IMR-90 (cell line): ENCODE measurements around the gene SSR4. TPM values are rescaled to one million over a fixed set of nuclear protein-coding genes. Genes with fewer than 3 reads are reported as not detected.

Experiments
- ATAC-seq: fragments of 200-7000 bp; cut with Tn5 transposase; 2 replicates; pipeline ENCODE4 v1.9.1; 2020; ENCODE audit warnings: low read depth, mild to moderate bottlenecking, moderate library complexity
- BruUV-seq: library from RNA; stranded (reverse); fragments of 400-500 nt; replicated peaks from 2 replicates; lab custom pipeline; 2021; lab: Mats Ljungman, UMichigan
- CTCF ChIA-PET: fragments of 300-600 bp; formaldehyde crosslinking; extraction: SDS; loops from one replicate; lab custom pipeline; 2021; ENCODE audit warnings: antibody characterized with exemption; lab: Yijun Ruan, JAX
- POLR2A ChIA-PET: fragments of 300-600 bp; sonication (Branson Sonifier 250); formaldehyde crosslinking; loops from one replicate; lab custom pipeline; 2022; ENCODE audit warnings: antibody characterized with exemption; ENCODE audit not compliant: unreplicated experiment; lab: Charles Lee
- DNase-seq: peaks from one replicate; pipeline ENCODE4 v3.0.0; 2013
- H2AFZ ChIP-seq: replicated peaks from 2 replicates; pipeline ENCODE3; 2013; ENCODE audit warnings: low read length, mild to moderate bottlenecking; ENCODE audit not compliant: poor library complexity
- H2AK5ac ChIP-seq: 2 replicates; pipeline ENCODE4 v1.6.1; 2013; ENCODE audit warnings: low read depth, low read length, inconsistent platforms
- H2AK9ac ChIP-seq: replicated peaks from 2 replicates; pipeline ENCODE3; 2013; ENCODE audit warnings: mild to moderate bottlenecking, low read depth, low read length, moderate library complexity; ENCODE audit not compliant: poor library complexity
- H2BK120ac ChIP-seq: 2 replicates; pipeline ENCODE4 v1.6.1; 2013; ENCODE audit warnings: low read depth, low read length, inconsistent platforms
- H2BK15ac ChIP-seq: 3 replicates; pipeline ENCODE4 v1.6.1; 2013; ENCODE audit warnings: low read depth, low read length, inconsistent platforms
- H2BK20ac ChIP-seq: 2 replicates; pipeline ENCODE4 v1.6.1; 2013; ENCODE audit warnings: low read depth, mild to moderate bottlenecking, inconsistent platforms, low read length, moderate library complexity
- H2BK5ac ChIP-seq: 2 replicates; pipeline ENCODE4 v1.6.1; 2013; ENCODE audit warnings: mild to moderate bottlenecking, low read depth, low read length, inconsistent platforms; ENCODE audit not compliant: poor library complexity, severe bottlenecking
- H3K14ac ChIP-seq: replicated peaks from 2 replicates; pipeline ENCODE4 v1.6.1; 2013; ENCODE audit warnings: low read depth, low read length, inconsistent platforms
- H3K18ac ChIP-seq: 2 replicates; pipeline ENCODE4 v1.6.1; 2013; ENCODE audit warnings: low read depth, low read length, control low read depth
- H3K23ac ChIP-seq: 2 replicates; pipeline ENCODE4 v1.6.1; 2013; ENCODE audit warnings: low read depth, low read length, inconsistent platforms
- H3K27ac ChIP-seq: 2 replicates; pipeline ENCODE4 v1.5.1; 2013; ENCODE audit warnings: mild to moderate bottlenecking, control low read depth, low read length; ENCODE audit not compliant: insufficient read depth
- H3K27me3 ChIP-seq: 2 replicates; pipeline ENCODE4 v1.6.1; 2013; ENCODE audit warnings: low read length; ENCODE audit not compliant: control insufficient read depth, insufficient read depth
- H3K36me3 ChIP-seq: 2 replicates; pipeline ENCODE4 v1.6.1; 2013; ENCODE audit warnings: low read length, mixed read lengths; ENCODE audit not compliant: control insufficient read depth, insufficient read depth
- H3K4ac ChIP-seq: 2 replicates; pipeline ENCODE4 v1.6.1; 2013; ENCODE audit warnings: low read depth, low read length, inconsistent platforms
- H3K4me1 ChIP-seq: 2 replicates; pipeline ENCODE4 v1.6.1; 2013; ENCODE audit warnings: low read length, mixed read lengths; ENCODE audit not compliant: control insufficient read depth, insufficient read depth
- H3K4me2 ChIP-seq: 2 replicates; pipeline ENCODE4 v1.6.1; 2013; ENCODE audit warnings: low read depth, mild to moderate bottlenecking, control low read depth, low read length, moderate library complexity
- H3K4me3 ChIP-seq: 2 replicates; pipeline ENCODE4 v1.5.1; 2013; ENCODE audit warnings: low read depth, mild to moderate bottlenecking, control low read depth, low read length, moderate library complexity; ENCODE audit not compliant: insufficient read depth
- H3K56ac ChIP-seq: 2 replicates; pipeline ENCODE4 v1.6.1; 2013; ENCODE audit warnings: low read length, inconsistent platforms; ENCODE audit not compliant: insufficient read depth; ENCODE audit errors: extremely low read depth
- H3K79me1 ChIP-seq, 2 experiments: 2 replicates each; pipeline ENCODE4 v1.6.1; 2013; ENCODE audit warnings: low read length in 2 of 2, inconsistent platforms in 1 of 2, low read depth in 1 of 2
- H3K9ac ChIP-seq: 2 replicates; pipeline ENCODE4 v1.6.1; 2013; ENCODE audit warnings: low read depth, low read length, control low read depth
- H3K9me1 ChIP-seq: 2 replicates; pipeline ENCODE4 v1.6.1; 2013; ENCODE audit warnings: low read length, inconsistent platforms; ENCODE audit not compliant: insufficient read depth
- H3K9me3 ChIP-seq: 2 replicates; pipeline ENCODE4 v1.6.1; 2013; ENCODE audit warnings: low read length; ENCODE audit not compliant: control insufficient read depth, insufficient read depth
- H4K20me1 ChIP-seq: 2 replicates; pipeline ENCODE4 v1.6.1; 2013; ENCODE audit warnings: low read length, inconsistent platforms; ENCODE audit not compliant: insufficient read depth
- H4K5ac ChIP-seq: 2 replicates; pipeline ENCODE4 v1.6.1; 2013; ENCODE audit warnings: mild to moderate bottlenecking, low read depth, low read length, control low read depth
- H4K8ac ChIP-seq, 2 experiments: 2 replicates each; pipeline ENCODE4 v1.6.1; 2013; ENCODE audit warnings: low read depth in 2 of 2, low read length in 2 of 2, control low read depth in 1 of 2, inconsistent platforms in 1 of 2
- H4K91ac ChIP-seq: 2 replicates; pipeline ENCODE4 v1.6.1; 2013; ENCODE audit warnings: low read depth, low read length, inconsistent platforms; ENCODE audit not compliant: insufficient read depth
- CEBPB ChIP-seq: IDR thresholded peaks from 2 replicates; pipeline ENCODE4 v1.6.1; 2012; ENCODE audit warnings: low read depth, low read length, improper control_type of control experiment
- CHD1 ChIP-seq: IDR thresholded peaks from 2 replicates; pipeline ENCODE4 v1.6.1; 2012; ENCODE audit warnings: low read depth, low read length, improper control_type of control experiment
- ELK1 ChIP-seq: fragments of 150-350 bp; IDR thresholded peaks from 2 replicates; pipeline ENCODE4 v1.6.1; 2016; ENCODE audit warnings: low read depth, mild to moderate bottlenecking, low read length, moderate library complexity, borderline replicate concordance
- FOS ChIP-seq: fragments of 150-350 bp; IDR thresholded peaks from 2 replicates; pipeline ENCODE4 v1.6.1; 2016; ENCODE audit warnings: low read depth, low read length
- MAFK ChIP-seq: IDR thresholded peaks from 2 replicates; pipeline ENCODE4 v1.6.1; 2012; ENCODE audit warnings: low read depth, low read length, improper control_type of control experiment
- NFE2L2 ChIP-seq: fragments of 150-350 bp; IDR thresholded peaks from 2 replicates; pipeline ENCODE4 v1.6.1; 2016; ENCODE audit warnings: low read depth, mild to moderate bottlenecking, low read length
- RAD21 ChIP-seq: IDR thresholded peaks from 2 replicates; pipeline ENCODE4 v1.6.1; 2012; ENCODE audit warnings: low read length, improper control_type of control experiment
- RFX5 ChIP-seq: IDR thresholded peaks from 2 replicates; pipeline ENCODE4 v1.8.0; 2012; ENCODE audit warnings: low read depth, mild to moderate bottlenecking, low read length, moderate library complexity
- WGBS, 2 experiments: methylation state at CpG; one replicate each; pipeline versions ENCODE4 v1.1.5 to v1.1.7; 2013; ENCODE audit warnings: missing lambda C conversion rate in 2 of 2; ENCODE audit not compliant: insufficient read length in 1 of 2; ENCODE audit errors: extremely low coverage in 2 of 2; 5-methylcytosine and 5-hydroxymethylcytosine counted together
- dilution Hi-C: fragments of 300-500 bp; cut with HindIII; formaldehyde crosslinking; loops from one replicate; pipeline ENCODE4 v1.14.3; 2018; ENCODE audit warnings: low sequenced_read_pairs; ENCODE audit not compliant: unreplicated experiment
- in situ Hi-C: fragments of 300-500 bp; cut with MboI; formaldehyde crosslinking; loops from 3 replicates; pipeline ENCODE4 v1.14.3; 2019; ENCODE audit warnings: low sequenced_read_pairs, inconsistent platforms, mixed read lengths
- intact Hi-C: fragments of 100-400 bp; cut with micrococcal nuclease; formaldehyde crosslinking; loops from 2 replicates; pipeline ENCODE4 v1.10.0; 2022
- polyA plus RNA-seq, 3 experiments: library from polyadenylated mRNA; depleted of rRNA; stranded (reverse); fragments of >200 nt; gene quantifications; 2 replicates each; pipeline ENCODE4 v1.2.3, GENCODE V29; 2012; ENCODE audit warnings: low replicate concordance in 1 of 3
- total RNA-seq: library from RNA; depleted of rRNA; stranded (reverse); fragments of >200 nt; gene quantifications from 2 replicates; pipeline ENCODE4 v1.2.3, GENCODE V29; 2012

Gene SSR4
- total and polyA plus RNA-seq, 2 of the 4 experiments (the other 2 are of a cell fraction) = 141 to 480 TPM

DNA sequence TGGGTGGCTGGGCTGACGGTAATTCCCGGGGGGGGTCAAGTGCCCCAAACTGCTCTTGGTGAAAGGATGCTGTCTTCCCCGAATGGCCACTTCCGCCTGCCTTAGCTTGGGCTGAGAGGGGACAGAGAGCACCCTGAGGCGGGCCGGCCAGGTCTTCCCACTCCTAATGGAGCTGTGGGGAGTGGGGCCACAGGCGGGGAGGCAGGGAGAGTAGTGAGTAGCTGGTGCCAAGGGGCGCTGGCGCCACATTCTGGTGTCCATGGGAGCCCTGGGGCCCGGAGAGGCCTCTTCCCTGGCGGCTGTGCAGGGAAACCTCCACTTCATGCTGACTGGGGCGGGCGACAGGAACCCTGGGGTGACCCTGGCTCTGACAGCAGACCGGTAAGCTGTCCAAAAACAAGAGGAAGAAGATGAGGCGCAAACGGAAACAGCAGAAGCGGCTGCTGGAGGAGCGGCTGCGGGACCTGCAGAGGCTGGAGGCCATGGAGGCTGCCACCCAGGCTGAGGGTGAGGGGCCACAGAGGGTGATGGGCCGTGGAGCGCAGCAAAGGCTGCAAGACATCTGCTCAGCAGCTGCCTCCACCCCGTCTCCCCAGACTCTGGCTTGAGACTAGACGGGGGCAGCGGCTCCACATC, 11.0 kb upstream of the SSR4 start:
- in situ Hi-C loops = no loop called here
- H3K79me1 ChIP-seq = no peaks in the 10 kb centered on the region
- H2BK5ac ChIP-seq = no peak overlapping the region
- no peak overlapping the region for H3K27ac ChIP-seq
- ATAC-seq (no peak), DNase-seq (no peak)
- WGBS, 2 experiments = 69% methylated on average over 7 of the region's 24 CpGs; no CpG with 5 or more reads in 1 of the 2 experiments
- no TSS peak for BruUV-seq
- H3K4ac ChIP-seq = no peak overlapping the region
- no peak overlapping the region for H3K56ac ChIP-seq
- H3K4me2 ChIP-seq = no peak overlapping the region
- H3K9me1 ChIP-seq = no peaks in the 10 kb centered on the region
- H2BK120ac ChIP-seq = no peak overlapping the region
- H3K27me3 ChIP-seq = no peaks in the 10 kb centered on the region
- no peak overlapping the region for H2AK9ac ChIP-seq
- no peak overlapping the region for H3K9ac ChIP-seq
- no peak overlapping the region for H3K18ac ChIP-seq
- no peak overlapping the region for H2AK5ac ChIP-seq
- no peak overlapping the region for H2AFZ ChIP-seq
- H4K8ac ChIP-seq = no peak overlapping the region
- no peak overlapping the region for H2BK15ac ChIP-seq
- H2BK20ac ChIP-seq = no peak overlapping the region
- H3K9me3 ChIP-seq = no peaks in the 10 kb centered on the region; the same call in 1 of the 2 replicates
- H3K23ac ChIP-seq = no peak overlapping the region
- H3K4me3 ChIP-seq = no peak overlapping the region
- TF ChIP-seq NFE2L2 = no peak
- TF ChIP-seq MAFK = no peak
- TF ChIP-seq CHD1 = no peak
- no peak for TF ChIP-seq ELK1
- no peak for TF ChIP-seq RAD21
- TF ChIP-seq RFX5 = no peak
- TF ChIP-seq FOS = no peak
- no peak for TF ChIP-seq CEBPB
- H4K91ac ChIP-seq = no peak overlapping the region
- ChIA-PET CTCF (no interaction called here), POLR2A (no interaction called here)
- intact Hi-C loops = no loop called here
- no peaks in the 10 kb centered on the region for H4K20me1 ChIP-seq
- H4K5ac ChIP-seq = no peak overlapping the region
- H3K4me1 ChIP-seq = no peaks in the 10 kb centered on the region
- dilution Hi-C loops = no loop called here
- peaks cover 14% of the 10 kb centered on the region; the same call in 1 of the 2 replicates for H3K36me3 ChIP-seq
- no peak overlapping the region for H3K14ac ChIP-seq
